COR-L47 (cell line): ENCODE measurements around the gene ZCCHC2.

Source experiments
- DNase-seq: peaks from one replicate; lab custom pipeline; 2025; lab: John Stamatoyannopoulos, UW

The ZCCHC2 gene

DNA sequence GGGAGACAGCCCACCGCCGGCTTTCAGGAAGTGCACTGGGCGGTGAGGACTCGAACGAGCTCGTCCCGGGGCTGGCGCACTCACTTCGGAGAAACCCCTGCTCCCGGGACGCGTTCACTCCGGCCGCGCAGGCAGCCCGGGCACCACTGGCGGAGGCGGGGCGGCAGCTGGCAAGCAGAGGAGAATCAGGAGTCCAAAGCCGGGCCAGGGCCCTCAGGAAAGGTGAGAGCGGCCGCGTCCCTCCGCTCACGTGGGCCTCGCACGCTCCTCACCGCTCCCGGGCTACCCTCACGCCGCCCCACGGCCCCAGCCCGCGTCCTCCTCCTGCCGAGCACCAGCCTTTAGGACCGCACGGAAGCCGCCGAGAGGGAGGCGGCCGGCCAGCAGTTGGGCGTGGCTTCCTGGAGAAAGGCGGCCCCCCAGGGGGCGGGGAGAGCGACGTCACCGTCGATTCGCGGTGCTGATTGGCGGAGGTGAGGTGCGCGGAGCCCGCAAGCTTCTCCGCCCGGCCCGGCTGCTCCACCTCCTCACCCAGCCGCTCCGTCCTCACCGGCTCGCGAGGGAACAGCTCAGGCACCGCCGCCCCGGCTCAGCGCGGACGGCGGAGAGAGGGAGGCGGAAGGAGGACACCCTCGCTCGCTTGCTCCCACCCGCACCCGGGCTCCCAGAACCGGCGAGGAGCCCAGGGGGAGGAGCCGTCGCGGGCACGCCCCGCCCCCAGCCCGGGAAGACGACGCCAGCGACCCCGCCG is at the start of gene ZCCHC2:
Gene ZCCHC2, plus strand, starts transcription at position 522 of the 751 bp plus-strand sequence. CDS start 400 bp downstream, outside the sequence.
- peak; percentile 99 for DNase-seq

DNA sequence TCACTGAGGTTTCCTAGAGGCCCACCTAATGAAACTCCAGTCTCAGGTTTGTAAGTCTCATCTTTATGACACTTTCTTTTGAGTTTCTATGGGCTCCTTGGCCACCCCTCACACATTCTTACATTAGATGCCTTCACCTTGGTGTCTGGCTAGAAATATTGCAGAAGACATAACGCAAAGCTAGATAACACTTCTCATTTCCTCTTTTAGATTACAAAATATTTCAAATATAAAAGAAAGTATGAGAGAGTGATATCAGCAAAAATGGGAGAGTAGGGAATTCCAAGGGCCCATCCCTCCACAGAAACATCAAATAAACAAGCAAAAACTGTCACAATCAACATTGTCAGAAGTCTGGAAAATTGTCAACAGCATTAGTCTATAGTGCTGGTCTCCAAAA is 43.3 kb upstream of the ZCCHC2 start:
- no peak for DNase-seq

- no peak for DNase-seq
These were observed 41.9 kb upstream of the ZCCHC2 start for GRCh38 chr18:62480927-62481326.

DNA sequence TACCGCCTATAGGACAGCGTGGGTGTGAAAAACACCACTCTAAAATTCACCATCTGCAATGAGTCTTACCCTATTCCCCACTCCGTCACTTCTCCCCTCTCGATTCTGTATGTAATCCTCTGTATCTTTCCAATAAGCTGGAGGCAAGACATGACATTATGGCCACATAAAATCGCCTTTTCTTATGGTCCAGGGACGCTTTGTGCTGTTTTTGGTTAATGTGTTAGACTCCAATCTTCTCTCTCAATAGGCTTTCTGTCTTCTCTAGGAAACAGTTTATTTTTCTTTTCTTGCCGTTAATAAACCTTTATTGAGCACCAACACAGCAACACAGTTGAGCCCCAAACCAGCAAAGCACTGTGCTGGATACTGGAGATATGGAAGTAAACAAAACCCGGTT is 37.9 kb upstream of the ZCCHC2 start:
- DNase-seq, result no peak

- DNase-seq, result no peak
These were observed 37.1 kb upstream of the ZCCHC2 start for GRCh38 chr18:62485684-62486083.

- peak; percentile 7 for DNase-seq
These were observed 36.4 kb upstream of the ZCCHC2 start for GRCh38 chr18:62486290-62486964.

DNA sequence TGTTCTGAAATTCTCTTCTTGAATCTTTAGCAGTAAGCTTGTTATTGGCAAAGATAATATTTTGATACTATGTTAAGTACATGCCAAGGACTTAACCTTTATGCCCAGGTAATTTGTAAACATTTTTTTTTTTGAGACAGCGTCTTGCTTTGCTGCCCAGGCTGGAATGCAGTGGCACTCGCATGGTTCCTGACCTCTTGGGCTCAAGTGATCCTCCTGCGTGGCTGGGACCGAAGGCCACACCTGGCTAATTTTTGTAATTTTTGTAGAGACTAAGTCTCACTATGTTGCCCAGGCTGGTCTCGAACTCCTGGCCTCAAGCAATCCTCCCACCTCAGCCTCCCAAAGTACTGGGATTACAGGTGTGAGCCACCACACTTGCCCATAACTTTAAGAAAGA is 35.7 kb upstream of the ZCCHC2 start:
- DNase-seq, result no peak

DNA sequence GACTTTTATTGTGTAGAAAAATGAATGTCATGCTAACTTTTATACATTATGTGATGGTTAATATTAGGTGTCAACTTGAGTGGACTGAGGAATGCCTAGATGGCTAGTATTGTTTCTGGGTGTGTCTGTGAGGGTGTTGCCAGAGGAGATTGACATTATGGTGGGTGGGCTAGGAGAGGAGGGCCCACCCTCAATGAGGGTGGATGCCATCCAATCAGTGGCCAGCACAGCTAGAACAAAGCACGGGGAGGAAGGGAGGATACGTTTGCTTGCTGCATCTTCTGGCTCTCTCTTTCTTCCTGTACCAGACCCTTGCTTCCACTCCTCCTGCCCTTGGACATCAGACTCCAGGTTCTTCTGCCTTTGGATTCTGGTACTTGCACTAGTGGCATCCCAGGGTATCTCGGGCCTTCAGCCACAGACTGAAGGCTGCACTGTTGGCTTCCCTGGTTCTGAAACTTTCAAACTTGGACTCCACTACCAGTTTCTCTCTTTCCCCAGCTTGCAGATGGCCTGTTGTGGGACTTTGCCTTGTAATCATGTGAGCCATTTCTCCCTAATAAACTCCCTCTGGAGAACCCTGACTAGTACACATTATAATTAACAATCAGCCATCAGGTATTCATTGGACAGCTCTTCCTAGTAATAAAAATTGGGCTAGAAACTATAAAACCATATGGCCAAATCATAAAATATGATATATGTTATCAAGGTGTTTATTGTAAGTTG is 31.7 kb upstream of the ZCCHC2 start:
- no peak for DNase-seq

GRCh38 chr18:62493033-62493862 is 29.6 kb upstream of the ZCCHC2 start:
- DNase-seq, result no peak

DNA sequence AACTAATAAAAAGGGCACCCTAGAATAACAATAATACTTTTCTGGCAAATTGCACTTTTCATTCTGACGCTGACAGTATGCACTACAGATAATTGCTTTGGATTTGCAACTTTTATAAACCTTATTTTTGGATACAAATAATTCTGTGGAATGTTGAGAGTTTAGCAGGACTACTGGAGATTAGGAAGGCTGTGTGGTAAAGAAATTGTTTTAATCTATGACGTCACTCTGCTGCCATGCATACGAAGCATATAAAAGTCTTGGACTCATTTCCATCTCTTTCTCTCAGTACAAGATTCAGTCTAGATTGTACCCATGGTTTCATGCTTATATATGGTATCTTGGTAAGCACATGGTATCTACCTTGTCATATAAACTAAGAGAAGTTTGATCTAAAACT is 28.1 kb upstream of the ZCCHC2 start:
- DNase-seq, result no peak

GRCh38 chr18:62496262-62496661 is 26.6 kb upstream of the ZCCHC2 start:
- no peak for DNase-seq

- DNase-seq, result no peak
These were observed 25.5 kb upstream of the ZCCHC2 start for GRCh38 chr18:62497190-62497772.

GRCh38 chr18:62498616-62499262 is 24.1 kb upstream of the ZCCHC2 start:
- no peak for DNase-seq

GRCh38 chr18:62499263-62499650 is 23.6 kb upstream of the ZCCHC2 start:
- no peak for DNase-seq

- DNase-seq, result no peak
These were observed 22.7 kb upstream of the ZCCHC2 start for GRCh38 chr18:62500174-62500573.

DNA sequence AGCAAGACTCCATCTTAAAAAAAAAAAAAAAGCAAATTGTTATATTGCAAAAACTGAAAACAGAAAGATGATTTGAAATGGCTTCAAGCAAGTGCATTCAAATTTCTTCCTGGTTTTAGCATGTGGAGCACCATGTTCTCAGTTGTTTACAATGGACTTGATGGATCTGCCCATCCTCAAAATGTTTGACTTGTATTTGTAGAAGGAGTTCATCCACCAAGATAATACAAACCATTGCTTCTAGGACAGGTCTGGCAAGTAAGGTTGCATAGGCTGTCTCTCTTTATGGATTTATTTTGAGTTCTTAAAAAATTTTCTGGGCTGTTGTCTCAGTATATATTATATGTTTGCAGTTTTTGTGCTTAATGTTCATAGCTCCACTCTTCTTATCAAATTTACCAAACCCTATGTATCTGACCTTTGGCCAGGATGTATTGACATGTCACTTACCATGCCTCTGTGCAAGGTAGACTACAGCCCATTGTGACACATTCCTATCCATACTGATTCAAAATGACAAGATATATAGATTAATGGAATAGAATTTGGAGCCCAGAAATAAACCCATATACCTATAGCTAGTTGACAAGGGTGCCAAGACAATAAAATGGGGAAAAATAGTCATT is 21.7 kb upstream of the ZCCHC2 start:
- no peak for DNase-seq

- no peak for DNase-seq
These were observed 16.9 kb upstream of the ZCCHC2 start for GRCh38 chr18:62505669-62506494.

DNA sequence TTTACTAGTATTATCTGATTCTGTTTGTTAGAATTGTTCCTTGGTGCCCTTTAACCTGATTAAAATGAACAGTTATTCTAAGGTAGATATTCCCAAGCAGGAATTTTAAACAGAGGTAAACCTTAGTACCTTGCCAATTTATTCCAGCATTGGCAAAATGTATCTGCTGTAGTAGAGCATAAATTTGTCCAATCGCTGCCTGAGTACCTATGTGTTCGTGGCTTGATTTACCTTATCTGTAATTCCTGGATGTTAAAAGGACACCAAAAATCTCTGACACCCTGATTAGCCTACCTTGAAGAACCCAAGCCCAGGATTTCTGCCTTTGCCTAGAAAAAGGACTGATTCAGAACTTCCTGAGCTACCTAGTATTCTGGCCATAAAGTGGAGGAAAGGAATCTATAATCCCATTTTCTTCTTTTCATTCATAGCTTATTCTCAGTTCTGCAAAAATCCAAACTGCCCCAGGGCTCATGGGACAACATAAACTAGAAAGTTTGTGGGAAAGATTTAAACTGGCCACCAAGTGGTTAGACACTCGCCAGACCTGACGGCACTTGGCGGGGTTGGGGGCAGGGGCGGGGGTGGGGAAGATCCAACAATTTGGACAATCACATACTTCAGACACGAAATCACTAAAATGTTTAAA is 16.2 kb upstream of the ZCCHC2 start:
- no peak for DNase-seq

- DNase-seq, result no peak
These were observed 13.0 kb upstream of the ZCCHC2 start for GRCh38 chr18:62509779-62510178.
